Lower leg skin (tissue), 4 donors: Measurements from ENCODE around the gene RGPD6. TPM values are rescaled to one million over a fixed set of nuclear protein-coding genes. Genes with fewer than 3 reads are reported as not detected.
"Not testable (repeated sequence)": the region's sequence is repeated elsewhere in the genome, so short reads cannot be mapped to it uniquely, and the experiment has no call there.

Source experiments
- DNase-seq, 2 donors: peaks; one replicate each; pipeline ENCODE4 v3.0.0-alpha.2; 2019; ENCODE audit warnings: low spot score in 2 of 2
- H3K4me3 ChIP-seq: fragments of 200-600 bp; sonication (generic); 2 replicates; pipeline ENCODE4 v1.5.1; 2017; ENCODE audit warnings: mild to moderate bottlenecking, low read depth; ENCODE audit not compliant: poor library complexity, severe bottlenecking
- WGBS, 2 donors: methylation state at CpG; one replicate each; pipeline ENCODE4 v1.1.5; 2018; 5-methylcytosine and 5-hydroxymethylcytosine counted together
- intact Hi-C: fragments of 100-400 bp; cut with DNase I; formaldehyde crosslinking; loops from one replicate; pipeline ENCODE4 v1.15.0; 2023; ENCODE audit warnings: low total_unique reads
- total RNA-seq, 4 donors: library from RNA; depleted of rRNA; stranded (reverse); fragments of >200 nt; gene quantifications; one replicate each; pipeline ENCODE4 v1.1.0, GENCODE V29; 2016

RGPD6 gene
- total RNA-seq, 4 donors from 2014 or later, result 34.0 to 45.1 (median 38.3) TPM

DNA sequence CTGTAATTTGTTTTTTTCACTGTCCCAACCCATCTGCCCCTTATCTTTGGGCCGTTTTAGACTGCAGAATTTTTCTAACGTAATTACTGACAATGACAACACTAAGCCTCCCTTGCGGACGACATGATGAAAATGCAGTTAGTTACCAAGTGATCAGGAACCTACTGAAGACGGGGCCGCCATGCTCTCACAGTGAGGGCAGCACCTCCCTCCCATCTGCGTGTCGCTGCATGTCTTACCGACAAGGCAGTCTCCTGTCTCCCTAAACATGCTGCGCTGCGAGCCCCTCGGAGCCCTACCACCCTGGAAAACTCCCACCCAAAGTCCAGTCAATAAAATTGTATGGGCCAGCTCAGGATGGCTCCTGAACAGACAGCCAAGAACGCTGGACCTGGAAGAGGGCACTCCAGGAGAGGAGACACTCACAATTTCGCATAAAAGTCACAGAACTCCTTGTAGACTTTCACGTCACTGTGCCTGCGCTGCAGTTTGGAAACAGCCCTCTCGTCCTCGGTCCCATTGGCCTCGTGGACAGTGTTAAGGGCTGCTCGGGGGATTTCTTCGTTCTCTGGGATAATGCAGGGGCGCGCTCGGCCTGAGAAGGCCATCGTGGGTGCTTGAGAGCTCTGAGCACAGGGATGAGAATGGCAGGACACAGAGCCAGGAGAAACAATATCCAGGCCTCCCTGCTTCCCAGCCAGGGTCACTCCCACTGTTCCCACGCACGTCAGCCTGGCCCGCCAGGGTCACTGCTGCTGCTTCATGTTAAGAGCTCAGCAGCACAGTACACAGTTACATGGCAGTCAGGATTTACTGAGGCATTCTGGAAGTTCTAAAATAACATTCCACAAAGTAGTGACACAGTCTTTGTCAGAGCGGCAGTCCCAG, 104.6 kb downstream of the RGPD6 start, which contains the start of gene LIMS4:
Gene LIMS4, minus strand, starts transcription at position 646 of the 888 bp plus-strand sequence. Its CDS starts 38 bp downstream, at position 608.
- DNase-seq, intact Hi-C loops, H3K4me3 ChIP-seq: not testable (repeated sequence)
- no CpG with 5 or more reads among the region's 29 CpGs for WGBS, 2 donors

DNA sequence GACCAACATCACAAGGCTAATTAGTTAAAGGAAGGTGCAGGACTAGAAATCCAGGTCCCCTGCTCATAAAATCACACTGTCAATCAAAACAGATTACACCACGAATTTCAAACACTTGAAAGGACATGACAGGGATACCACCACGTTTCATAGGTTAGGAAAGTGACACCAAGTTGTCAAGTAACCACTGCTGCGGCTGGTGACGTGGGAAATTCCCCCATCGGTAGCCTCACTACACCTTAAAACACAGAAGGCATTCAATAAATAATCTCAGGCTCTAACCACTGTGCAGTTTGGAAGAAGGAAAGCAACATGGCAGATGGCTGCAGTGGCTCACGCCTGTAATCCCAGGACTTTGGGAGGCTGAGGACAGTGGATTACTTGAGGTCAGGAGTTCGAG, 108.1 kb downstream of the RGPD6 start:
- intact Hi-C loops, H3K4me3 ChIP-seq, DNase-seq: not testable (repeated sequence)
- no CpG with 5 or more reads among the region's 7 CpGs for WGBS, 2 donors

DNA sequence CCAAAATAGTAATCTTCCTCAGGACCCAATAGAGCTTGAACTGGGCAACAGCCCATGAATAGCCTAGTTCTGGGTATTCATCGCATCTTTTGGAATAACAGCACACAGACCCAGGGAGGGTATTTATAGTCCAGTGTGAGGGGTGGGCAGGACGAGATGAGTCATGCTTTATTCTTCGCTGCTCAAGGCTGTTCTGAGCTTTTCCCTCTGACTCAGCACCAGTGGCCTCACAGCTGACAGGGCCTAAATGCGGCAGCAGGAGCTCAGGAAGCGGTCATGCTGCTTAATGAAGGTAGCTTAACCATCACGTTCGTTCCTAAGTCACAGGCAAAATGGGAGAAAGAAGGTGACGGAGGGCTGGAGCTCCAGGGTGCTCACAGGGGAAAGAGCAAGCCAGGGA, 111.7 kb downstream of the RGPD6 start:
- DNase-seq, intact Hi-C loops, H3K4me3 ChIP-seq: not testable (repeated sequence)
- no CpG with 5 or more reads among the region's 8 CpGs for WGBS, 2 donors

Other genes starting within 250 kb of the RGPD6 start
- 1 to 10 TPM in 2 of 4 donors, under 1 TPM in 1, not detected in 1; 0.26 to 2.2 (median 1.3) TPM for gene LIMS4, start 104.4 kb downstream of the RGPD6 start, total RNA-seq
- gene BUB1, start 100.8 kb upstream of the RGPD6 start, total RNA-seq, result 1 to 10 TPM; 1.9 to 3.9 (median 3.0) TPM
- not detected for gene ACOXL, start 155.4 kb upstream of the RGPD6 start, total RNA-seq